Measurements from ENCODE around the gene GARNL3.

Gene GARNL3

DNA sequence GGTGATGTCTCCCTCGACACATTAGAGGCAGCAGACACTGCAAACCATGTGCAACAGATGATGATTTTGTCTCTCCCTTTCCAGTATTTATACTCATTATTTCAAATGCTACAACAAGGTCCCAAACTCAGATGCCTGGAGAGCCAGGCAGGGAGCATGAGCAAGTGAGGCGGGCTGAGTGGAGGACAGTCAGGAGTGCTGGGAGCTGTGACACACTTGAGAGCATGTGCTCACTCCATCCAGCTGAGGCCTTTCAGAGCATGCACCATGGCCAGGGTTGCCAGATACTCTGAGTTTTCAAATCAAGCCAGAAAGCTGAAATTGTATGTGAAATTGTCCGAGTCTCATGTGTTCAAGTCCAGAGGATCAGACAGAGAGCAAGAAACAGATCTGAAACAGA is 76.6 kb downstream of the GARNL3 start:
- DNase-seq = no peak
- TF ChIP-seq, protein P1, sequence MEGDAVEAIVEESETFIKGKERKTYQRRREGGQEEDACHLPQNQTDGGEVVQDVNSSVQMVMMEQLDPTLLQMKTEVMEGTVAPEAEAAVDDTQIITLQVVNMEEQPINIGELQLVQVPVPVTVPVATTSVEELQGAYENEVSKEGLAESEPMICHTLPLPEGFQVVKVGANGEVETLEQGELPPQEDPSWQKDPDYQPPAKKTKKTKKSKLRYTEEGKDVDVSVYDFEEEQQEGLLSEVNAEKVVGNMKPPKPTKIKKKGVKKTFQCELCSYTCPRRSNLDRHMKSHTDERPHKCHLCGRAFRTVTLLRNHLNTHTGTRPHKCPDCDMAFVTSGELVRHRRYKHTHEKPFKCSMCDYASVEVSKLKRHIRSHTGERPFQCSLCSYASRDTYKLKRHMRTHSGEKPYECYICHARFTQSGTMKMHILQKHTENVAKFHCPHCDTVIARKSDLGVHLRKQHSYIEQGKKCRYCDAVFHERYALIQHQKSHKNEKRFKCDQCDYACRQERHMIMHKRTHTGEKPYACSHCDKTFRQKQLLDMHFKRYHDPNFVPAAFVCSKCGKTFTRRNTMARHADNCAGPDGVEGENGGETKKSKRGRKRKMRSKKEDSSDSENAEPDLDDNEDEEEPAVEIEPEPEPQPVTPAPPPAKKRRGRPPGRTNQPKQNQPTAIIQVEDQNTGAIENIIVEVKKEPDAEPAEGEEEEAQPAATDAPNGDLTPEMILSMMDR (IDR thresholded peaks at IDR 0.05; ENCODE audit: low read depth, low read length) = no peak
- Histone ChIP-seq H3K9me3 (no peaks in the 10 kb centered on the region), H3K4me3 (ENCODE audit: low read depth, low read length) (no peak overlapping the region), H3K4me1 (peaks cover 12% of the 10 kb centered on the region), H3K27me3 (no peaks in the 10 kb centered on the region), H3K36me3 (peaks cover 57% of the 10 kb centered on the region)

DNA sequence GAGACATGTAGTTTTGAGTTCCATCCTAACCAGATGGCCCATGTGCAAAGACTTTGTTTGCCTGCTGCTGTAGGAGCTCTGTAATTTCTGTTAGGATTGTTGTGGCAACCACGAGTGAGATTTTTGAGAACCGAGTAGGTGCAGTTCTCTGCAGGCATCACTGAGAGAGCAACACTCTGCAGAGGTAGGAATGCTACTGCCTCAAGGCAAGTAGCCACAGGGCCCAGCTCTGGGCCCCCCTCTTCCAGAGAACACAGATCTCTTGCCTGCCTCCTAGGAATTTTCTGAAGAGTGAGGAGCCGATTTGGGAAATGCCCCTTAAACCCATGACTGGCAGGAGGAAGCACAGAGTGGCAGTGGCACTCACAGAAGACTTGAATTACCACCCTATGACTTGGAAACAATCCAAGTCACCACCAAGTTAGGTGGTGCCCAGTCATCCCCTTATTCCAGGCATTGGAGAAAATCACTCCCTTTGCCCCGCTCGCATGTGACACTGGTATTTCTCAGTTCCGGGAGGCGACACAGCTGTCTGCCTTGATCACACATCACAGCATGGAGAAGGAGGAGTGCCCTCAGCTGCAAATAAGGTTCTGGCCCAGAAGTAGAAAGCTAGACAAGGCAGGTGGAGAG is 79.9 kb downstream of the GARNL3 start:
- H3K4me3 ChIP-seq (ENCODE audit: low read depth, low read length) = no peak overlapping the region
- DNase-seq = no peak

DNA sequence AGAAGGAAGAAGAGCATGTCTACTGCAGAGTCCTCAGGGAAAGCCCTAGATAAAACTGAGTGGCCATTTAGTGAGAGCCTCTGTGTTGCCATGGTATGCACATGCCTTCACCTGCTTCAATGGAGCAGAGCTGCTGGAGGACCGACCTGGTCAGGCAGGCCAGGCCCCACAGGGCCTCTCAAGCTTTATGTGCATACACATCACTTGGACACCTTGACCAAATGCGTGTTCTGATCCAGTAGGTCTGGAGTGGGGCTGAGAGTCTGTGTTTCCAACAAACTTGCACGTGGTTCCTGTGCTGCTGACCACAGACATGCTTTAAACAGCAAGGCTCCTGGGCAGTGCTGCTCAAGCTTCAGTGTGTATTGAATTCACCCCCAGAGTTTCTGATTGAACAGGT is 81.0 kb downstream of the GARNL3 start:
- Histone ChIP-seq H3K27me3 (no peaks in the 10 kb centered on the region), H3K4me3 (ENCODE audit: low read depth, low read length) (no peak overlapping the region), H3K9me3 (no peaks in the 10 kb centered on the region), H3K36me3 (peaks cover 31% of the 10 kb centered on the region), H3K4me1 (peaks cover 14% of the 10 kb centered on the region)
- TF ChIP-seq, protein P1 (IDR thresholded peaks at IDR 0.05; ENCODE audit: low read depth, low read length) = no peak
- DNase-seq = no peak

More for the DNA sequence above, 79.9 kb downstream of the GARNL3 start:
- H3K27me3 ChIP-seq = no peaks in the 10 kb centered on the region
- H3K36me3 ChIP-seq = peaks cover 42% of the 10 kb centered on the region
- no peaks in the 10 kb centered on the region for H3K9me3 ChIP-seq
- H3K4me1 ChIP-seq = peaks cover 11% of the 10 kb centered on the region
- TF ChIP-seq, protein P1 (IDR thresholded peaks at IDR 0.05; ENCODE audit: low read depth, low read length) = no peak

DNA sequence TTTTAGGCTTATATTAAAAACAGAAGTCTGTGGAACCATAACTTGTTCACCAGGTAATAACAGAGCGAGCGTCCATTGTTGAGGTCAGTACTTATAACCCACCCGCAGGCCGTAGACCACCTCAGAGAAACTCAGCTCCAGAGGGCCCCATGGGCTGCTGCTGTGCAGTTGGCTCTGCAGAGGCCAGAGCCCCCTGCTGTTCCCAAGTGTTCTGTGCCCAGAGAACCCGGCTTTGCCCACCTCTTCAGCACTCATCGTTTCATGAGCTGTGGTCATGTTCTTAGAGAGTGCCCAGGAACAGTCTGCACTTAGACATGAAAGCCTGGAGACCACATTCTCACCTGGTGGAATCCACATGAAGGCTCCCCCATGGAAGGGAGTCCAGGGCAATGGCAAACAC is 82.0 kb downstream of the GARNL3 start:
- DNase-seq = peak; percentile 52
- Histone ChIP-seq H3K4me1 (peaks cover 18% of the 10 kb centered on the region), H3K36me3 (peaks cover 21% of the 10 kb centered on the region), H3K27me3 (no peaks in the 10 kb centered on the region), H3K9me3 (no peaks in the 10 kb centered on the region), H3K4me3 (ENCODE audit: low read depth, low read length) (no peak overlapping the region)
- TF ChIP-seq, protein P1 (IDR thresholded peaks at IDR 0.05; ENCODE audit: low read depth, low read length) = peak; percentile 66

DNA sequence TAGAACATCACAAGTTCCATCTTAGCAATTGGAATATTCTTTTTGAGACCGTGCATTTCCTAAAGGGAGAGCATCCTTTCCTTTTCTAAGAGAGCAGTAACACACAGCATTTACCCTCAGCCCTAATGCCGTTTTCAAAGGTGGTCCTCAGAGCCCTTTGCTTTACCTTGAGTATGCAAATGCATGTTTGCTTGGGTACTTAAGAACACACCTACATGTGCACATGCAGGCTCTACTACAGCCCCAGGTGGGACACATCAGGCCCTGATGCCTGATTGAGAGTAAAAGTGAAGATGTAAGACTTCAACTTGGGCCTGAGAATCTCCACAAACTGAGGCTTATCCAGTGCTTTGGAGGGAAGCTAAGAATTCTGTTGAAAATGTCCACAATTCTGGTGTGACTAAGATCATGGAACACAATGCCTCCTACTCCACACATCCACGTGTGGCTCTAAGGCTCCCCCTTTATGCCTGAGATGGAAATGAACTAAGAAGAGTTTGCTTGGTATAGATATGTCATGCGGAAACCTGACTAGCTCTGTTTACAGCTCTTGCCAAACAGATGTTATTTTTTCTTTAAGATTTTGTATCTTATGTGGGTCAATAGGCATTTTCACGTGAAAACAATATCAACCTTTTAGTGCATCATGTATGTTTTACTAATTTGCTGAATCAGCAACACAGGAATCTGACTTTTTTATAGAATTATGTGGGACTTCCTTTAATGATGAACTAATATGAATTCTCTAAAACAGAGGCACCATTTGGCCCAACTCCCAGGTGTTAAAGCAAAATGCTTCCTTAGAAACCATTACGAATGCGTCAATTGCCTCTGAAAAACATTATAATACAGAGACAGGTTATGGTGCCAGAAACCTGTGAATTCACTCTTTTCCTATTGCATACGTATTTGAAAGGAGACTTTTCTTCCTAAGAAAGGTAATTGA is 83.5 kb downstream of the GARNL3 start:
- Histone ChIP-seq H3K9me3 (no peaks in the 10 kb centered on the region), H3K4me1 (peaks cover 31% of the 10 kb centered on the region), H3K4me3 (ENCODE audit: low read depth, low read length) (no peak overlapping the region), H3K27me3 (no peaks in the 10 kb centered on the region), H3K36me3 (peaks cover 15% of the 10 kb centered on the region)
- TF ChIP-seq, protein P1 (IDR thresholded peaks at IDR 0.05; ENCODE audit: low read depth, low read length) = peak; percentile 82
- DNase-seq = peak; percentile 43

All from BE2C (cell line).